Activated CD4-positive, alpha-beta memory T cell treated with anti-CD3 and anti-CD28 coated beads for 36 hours (primary cell): Measurements from ENCODE around the gene MMP7. TPM values are rescaled to one million over a fixed set of nuclear protein-coding genes. Genes with fewer than 3 reads are reported as not detected.

Source experiments
- CTCF ChIA-PET: fragments of 350-600 bp; sonication (Branson Sonifier 250); formaldehyde crosslinking; loops from one replicate; lab custom pipeline; 2021; ENCODE audit warnings: antibody characterized with exemption, inconsistent platforms; lab: Charles Lee
- POLR2A ChIA-PET: fragments of 350-600 bp; sonication (Branson Sonifier 250); formaldehyde crosslinking; loops from one replicate; lab custom pipeline; 2021; ENCODE audit warnings: antibody characterized with exemption; lab: Charles Lee
- DNase-seq: peaks from one replicate; pipeline ENCODE4 v3.0.0-alpha.2; 2020
- H3K27ac Mint-ChIP-seq: one replicate; pipeline ENCODE4 v1.8.0; 2021; ENCODE audit warnings: mixed read lengths
- H3K27me3 Mint-ChIP-seq: one replicate; pipeline ENCODE4 v1.8.0; 2021; ENCODE audit warnings: mixed read lengths
- H3K36me3 Mint-ChIP-seq: one replicate; pipeline ENCODE4 v1.8.0; 2021; ENCODE audit warnings: mixed read lengths
- H3K4me1 Mint-ChIP-seq: one replicate; pipeline ENCODE4 v1.8.0; 2021; ENCODE audit warnings: low read depth, mixed read lengths
- H3K4me3 Mint-ChIP-seq: one replicate; pipeline ENCODE4 v1.8.0; 2021; ENCODE audit warnings: mild to moderate bottlenecking, mixed read lengths
- H3K9me3 Mint-ChIP-seq: one replicate; pipeline ENCODE4 v1.8.0; 2021; ENCODE audit warnings: mixed read lengths
- intact Hi-C: fragments of 100-400 bp; cut with micrococcal nuclease; formaldehyde crosslinking; loops from one replicate; pipeline ENCODE4 v1.15.1; 2023
- total RNA-seq, 2 experiments: library from RNA; stranded (reverse); gene quantifications; one replicate each; pipeline ENCODE4 v1.2.3, GENCODE V29; 2021

MMP7 gene
- total RNA-seq, 2 experiments from 2014 or later, result not detected

DNA sequence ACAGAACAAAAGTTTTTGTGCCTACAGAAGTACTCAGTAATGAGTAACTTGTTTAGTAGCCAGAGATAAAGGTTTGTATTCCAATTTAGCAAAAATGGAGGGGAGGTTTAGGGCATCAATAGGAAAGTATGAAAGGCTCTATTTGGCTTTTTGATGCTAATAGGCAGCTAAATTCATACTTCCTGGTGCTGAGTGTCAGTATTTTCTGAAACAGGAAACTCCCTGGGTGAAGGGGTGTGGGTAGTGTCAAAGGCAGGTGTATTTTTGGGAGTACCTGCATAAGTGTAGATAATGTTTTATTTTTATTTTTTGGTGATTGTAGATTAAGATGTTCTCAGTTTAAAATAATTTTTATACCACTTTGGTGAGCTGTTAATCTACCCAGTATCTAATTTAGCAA lies 29.3 kb upstream of the MMP7 start:
- peaks cover 39% of the 10 kb centered on the region for H3K4me1 Mint-ChIP-seq
- no peaks in the 10 kb centered on the region for H3K9me3 Mint-ChIP-seq
- ChIA-PET POLR2A (no interaction called here), CTCF (interaction anchor here (0.7 kb wide), 1 partner anchor 54 kb away, joined by 3 read pairs; no protein-coding TSS in a partner anchor)
- H3K27ac Mint-ChIP-seq, result no peak overlapping the region
- DNase-seq, result no peak
- H3K27me3 Mint-ChIP-seq, result no peaks in the 10 kb centered on the region
- H3K4me3 Mint-ChIP-seq, result no peak overlapping the region
- intact Hi-C loops, result loop anchor here (5.0 kb wide), 2 partner anchors 143 to 283 kb away; no protein-coding TSS in a partner anchor
- H3K36me3 Mint-ChIP-seq, result no peaks in the 10 kb centered on the region

DNA sequence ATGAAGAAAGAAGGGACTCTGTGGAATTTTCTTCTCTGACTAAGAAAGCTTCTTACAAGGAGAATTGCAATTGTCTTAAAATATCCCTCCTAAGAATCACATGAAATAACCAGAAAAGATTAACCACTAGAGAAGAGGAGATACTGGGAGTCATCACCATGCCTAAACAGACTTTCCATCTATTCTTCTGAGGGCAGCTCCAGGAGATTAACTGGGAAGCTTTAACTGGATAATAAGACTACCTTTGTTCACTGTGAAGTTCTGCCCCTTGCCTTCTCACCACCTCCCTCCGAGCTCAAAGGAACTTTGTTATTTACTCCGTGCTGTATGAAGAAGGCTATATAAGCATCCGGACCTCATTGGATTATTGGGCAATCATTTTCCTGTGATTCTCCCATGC lies 24.5 kb upstream of the MMP7 start:
- no peak overlapping the region for H3K4me3 Mint-ChIP-seq
- peaks cover 8% of the 10 kb centered on the region for H3K4me1 Mint-ChIP-seq
- intact Hi-C loops, result no loop called here
- DNase-seq, result no peak
- POLR2A ChIA-PET, result no interaction called here
- H3K27ac Mint-ChIP-seq, result no peak overlapping the region
- H3K9me3 Mint-ChIP-seq, result no peaks in the 10 kb centered on the region
- peaks cover 3% of the 10 kb centered on the region for H3K27me3 Mint-ChIP-seq
- CTCF ChIA-PET, result interaction anchor here (1.2 kb wide), 1 partner anchor 58 kb away, joined by 3 read pairs; no protein-coding TSS in a partner anchor
- no peaks in the 10 kb centered on the region for H3K36me3 Mint-ChIP-seq

DNA sequence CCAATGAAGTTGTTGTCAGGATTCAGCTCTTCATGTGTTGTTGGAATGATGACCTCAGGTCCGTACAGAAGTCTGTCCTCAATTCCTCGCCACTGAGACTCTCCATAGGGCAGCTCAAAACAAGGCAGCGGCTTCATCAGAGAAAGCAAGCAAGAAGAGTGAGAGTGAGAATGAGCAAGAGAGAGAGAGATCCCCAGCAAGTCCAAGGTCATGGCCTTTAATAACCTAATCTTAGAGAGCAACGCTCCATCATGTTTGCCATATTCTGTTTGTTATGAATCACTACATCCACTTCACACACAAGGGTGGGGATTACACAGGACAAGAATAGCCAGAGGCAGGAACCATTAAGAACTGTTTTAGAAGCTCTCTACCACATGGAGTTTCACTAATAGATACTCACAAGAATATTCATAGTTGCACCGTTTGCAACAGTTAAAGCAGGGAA lies 23.3 kb upstream of the MMP7 start:
- H3K36me3 Mint-ChIP-seq, result no peaks in the 10 kb centered on the region
- ChIA-PET POLR2A (no interaction called here), CTCF (no interaction called here)
- H3K27ac Mint-ChIP-seq, result no peak overlapping the region
- intact Hi-C loops, result no loop called here
- H3K4me3 Mint-ChIP-seq, result no peak overlapping the region
- H3K27me3 Mint-ChIP-seq, result peaks cover 3% of the 10 kb centered on the region
- no peak for DNase-seq
- no peaks in the 10 kb centered on the region for H3K9me3 Mint-ChIP-seq
- no peaks in the 10 kb centered on the region for H3K4me1 Mint-ChIP-seq

DNA sequence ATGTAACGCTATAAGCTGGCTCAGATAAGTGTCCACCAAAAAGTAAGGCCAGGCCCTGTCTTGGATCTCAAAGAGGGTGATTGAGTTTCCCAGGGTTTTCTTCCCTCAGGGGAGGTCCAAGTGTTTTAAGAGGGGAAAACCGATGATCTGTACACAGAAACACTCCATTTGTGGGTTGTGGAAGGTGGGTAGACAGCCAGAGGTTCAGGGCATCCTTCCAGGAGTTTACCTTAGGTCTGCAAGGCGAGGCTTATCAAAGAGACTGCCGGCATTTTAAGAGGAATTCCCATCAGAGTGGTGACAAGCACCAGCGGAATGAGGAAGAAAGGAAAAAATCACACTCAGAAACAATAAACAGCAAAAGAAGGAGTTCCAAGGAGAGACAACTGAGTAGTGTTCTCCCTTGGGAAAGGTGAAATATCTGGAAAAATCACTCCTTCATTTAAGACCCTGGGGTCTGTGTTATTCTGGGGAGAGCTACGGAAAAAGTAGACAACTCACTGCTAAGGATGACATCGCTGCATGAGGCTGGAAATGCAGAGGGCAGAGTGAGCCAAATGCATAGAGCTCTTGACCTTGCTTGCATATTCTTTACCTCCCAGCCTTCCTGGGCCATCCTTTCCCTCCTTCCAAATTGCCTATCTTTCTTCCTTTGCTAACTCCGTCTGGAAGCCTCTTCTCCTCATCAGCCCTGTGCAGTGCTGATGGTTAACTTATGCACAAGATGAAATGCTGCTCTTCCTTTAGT lies 22.1 kb upstream of the MMP7 start:
- no peaks in the 10 kb centered on the region for H3K4me1 Mint-ChIP-seq
- H3K9me3 Mint-ChIP-seq, result no peaks in the 10 kb centered on the region
- intact Hi-C loops, result no loop called here
- peaks cover 3% of the 10 kb centered on the region for H3K27me3 Mint-ChIP-seq
- H3K27ac Mint-ChIP-seq, result no peak overlapping the region
- ChIA-PET POLR2A (no interaction called here), CTCF (interaction anchor here (1.6 to 2.7 kb wide), 2 partner anchors 61 to 114 kb away, joined by 6 to 8 read pairs; no protein-coding TSS in a partner anchor)
- no peak overlapping the region for H3K4me3 Mint-ChIP-seq
- no peak for DNase-seq
- H3K36me3 Mint-ChIP-seq, result no peaks in the 10 kb centered on the region

DNA sequence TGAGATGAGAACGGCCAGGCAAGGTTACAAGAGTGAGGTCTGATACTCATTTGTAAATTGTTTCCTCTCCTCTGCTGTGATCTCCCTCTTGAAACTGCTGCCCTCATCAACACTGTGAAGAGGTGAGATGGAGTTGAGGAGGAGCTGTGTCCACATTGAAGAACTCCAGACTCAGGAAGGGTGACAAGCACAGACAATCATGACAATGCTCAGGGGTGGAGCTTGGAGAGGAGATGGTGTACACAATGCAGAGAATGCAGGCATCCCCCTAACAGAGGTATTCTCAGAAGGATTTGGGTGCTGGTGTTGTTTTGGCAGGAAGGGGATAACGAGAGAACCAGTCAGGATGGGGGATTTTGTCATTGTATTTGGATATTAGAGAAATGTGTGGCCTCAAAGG lies 21.5 kb upstream of the MMP7 start:
- Mint-ChIP-seq H3K4me1 (no peaks in the 10 kb centered on the region), H3K36me3 (no peaks in the 10 kb centered on the region), H3K9me3 (no peaks in the 10 kb centered on the region), H3K27ac (no peak overlapping the region), H3K4me3 (no peak overlapping the region), H3K27me3 (peaks cover 3% of the 10 kb centered on the region)
- intact Hi-C loops, result no loop called here
- ChIA-PET CTCF (interaction anchor here (1.1 to 2.7 kb wide), 3 partner anchors 61 to 210 kb away, joined by 4 to 8 read pairs (median 6); no protein-coding TSS in a partner anchor), POLR2A (no interaction called here)
- no peak for DNase-seq

DNA sequence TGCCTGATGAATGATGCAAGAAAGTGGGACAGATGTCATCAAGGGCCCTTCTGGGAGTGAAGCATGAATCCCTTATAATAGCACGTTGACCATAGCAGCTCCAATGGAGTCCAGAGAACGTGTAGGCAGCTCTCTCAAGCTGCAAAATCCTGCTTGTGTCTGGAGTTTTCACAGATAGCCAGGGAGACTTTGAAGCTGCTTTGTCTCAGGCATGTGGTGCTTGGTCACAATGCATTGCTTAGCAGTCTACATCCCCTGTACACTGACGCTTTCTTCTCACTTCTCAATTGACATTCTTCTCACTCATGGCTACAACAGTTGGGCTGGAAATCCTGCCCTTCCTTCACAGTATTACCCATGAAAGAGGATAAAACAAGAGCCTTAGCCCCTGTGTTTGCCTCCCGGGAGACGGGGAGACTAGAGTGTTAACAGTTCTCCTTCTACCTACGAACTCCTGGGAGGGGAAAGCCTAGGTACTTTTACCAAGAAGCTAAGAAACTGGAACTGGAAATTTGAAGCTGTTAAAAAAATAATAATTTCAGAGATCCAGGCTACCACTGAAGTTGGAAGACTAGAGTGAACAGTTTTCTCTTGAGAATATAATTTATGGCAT lies 20.7 kb upstream of the MMP7 start:
- H3K9me3 Mint-ChIP-seq, result no peaks in the 10 kb centered on the region
- CTCF ChIA-PET, result interaction anchor here (0.6 to 2.7 kb wide), 5 partner anchors 55 to 291 kb away, joined by 3 to 8 read pairs (median 4); no protein-coding TSS in a partner anchor

DNA sequence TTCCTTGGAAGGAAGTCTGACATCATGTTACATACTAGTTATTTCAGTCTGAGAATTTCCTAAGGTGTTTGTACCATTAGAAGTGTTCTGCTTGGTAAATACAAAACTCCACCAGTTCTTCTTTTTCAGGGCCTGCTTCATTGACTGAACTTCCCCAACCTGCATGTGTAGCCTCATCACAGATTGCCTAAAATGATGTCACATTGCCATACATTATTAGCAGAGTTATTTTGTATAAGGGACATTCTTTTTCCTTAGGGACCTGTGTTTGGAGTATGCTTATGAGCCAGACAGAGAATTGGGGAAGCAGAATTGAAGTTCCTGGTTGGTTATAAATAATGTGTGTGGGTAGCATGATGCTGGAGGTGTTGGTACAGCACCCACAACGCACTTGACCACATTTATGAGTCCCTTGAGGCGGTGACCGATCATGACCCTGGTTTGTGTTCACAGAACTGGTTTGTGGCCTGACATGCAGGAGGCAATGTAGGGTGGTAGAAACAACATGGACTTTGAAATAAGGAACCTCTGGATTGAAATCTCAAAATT lies 16.4 kb upstream of the MMP7 start:
- no peak for DNase-seq
- Mint-ChIP-seq H3K27ac (no peak overlapping the region), H3K4me1 (no peaks in the 10 kb centered on the region), H3K27me3 (peaks cover 2% of the 10 kb centered on the region), H3K4me3 (no peak overlapping the region), H3K9me3 (no peaks in the 10 kb centered on the region), H3K36me3 (no peaks in the 10 kb centered on the region)
- ChIA-PET POLR2A (no interaction called here), CTCF (no interaction called here)
- intact Hi-C loops, result no loop called here

More for the DNA sequence above, 20.7 kb upstream of the MMP7 start:
- H3K4me3 Mint-ChIP-seq, result no peak overlapping the region
- H3K36me3 Mint-ChIP-seq, result no peaks in the 10 kb centered on the region
- H3K27ac Mint-ChIP-seq, result no peak overlapping the region
- DNase-seq, result no peak
- H3K4me1 Mint-ChIP-seq, result no peaks in the 10 kb centered on the region
- H3K27me3 Mint-ChIP-seq, result peaks cover 3% of the 10 kb centered on the region
- POLR2A ChIA-PET, result no interaction called here
- intact Hi-C loops, result no loop called here

DNA sequence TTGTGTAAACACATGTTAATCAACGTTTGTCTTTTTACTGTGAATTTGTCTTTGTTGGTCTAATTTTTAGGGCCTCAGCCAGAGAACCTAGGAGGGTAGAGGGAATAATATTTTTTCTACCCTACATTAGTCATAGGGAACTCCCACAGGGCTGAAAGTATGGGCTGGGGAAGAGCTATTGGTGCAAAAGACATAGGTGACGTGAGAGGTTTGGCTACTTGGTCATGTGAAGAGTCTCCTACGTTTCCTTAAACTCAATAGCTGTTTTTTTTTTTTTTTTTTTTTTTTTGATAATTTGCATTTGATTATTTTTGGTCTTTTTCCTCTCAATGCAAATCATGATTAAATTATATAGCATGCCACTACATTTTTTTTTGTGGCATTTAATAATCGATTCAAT lies 15.9 kb upstream of the MMP7 start:
- no peaks in the 10 kb centered on the region for H3K9me3 Mint-ChIP-seq
- H3K36me3 Mint-ChIP-seq, result no peaks in the 10 kb centered on the region
- H3K4me3 Mint-ChIP-seq, result no peak overlapping the region
- ChIA-PET CTCF (no interaction called here), POLR2A (no interaction called here)
- no peak overlapping the region for H3K27ac Mint-ChIP-seq
- DNase-seq, result no peak
- peaks cover 1% of the 10 kb centered on the region for H3K27me3 Mint-ChIP-seq
- H3K4me1 Mint-ChIP-seq, result no peaks in the 10 kb centered on the region
- intact Hi-C loops, result no loop called here

DNA sequence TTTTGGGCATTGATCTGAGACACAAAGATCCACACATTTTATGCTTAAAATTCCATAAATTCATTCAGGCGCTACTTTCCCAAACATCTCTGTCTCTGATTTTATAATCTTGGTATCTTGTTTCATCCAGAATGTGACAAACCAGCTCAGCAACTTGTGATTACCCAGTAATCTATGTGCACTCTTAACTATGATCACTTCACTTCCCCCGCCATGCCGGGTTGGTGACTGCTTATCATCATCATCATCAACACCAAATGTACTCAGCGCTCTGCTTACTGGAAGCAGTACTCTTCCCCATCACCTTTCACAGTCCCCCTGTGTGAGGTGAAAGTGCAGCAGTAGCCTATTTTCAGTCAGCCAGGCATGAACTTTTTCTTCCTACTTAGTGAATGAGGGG lies 15.2 kb upstream of the MMP7 start:
- POLR2A ChIA-PET, result no interaction called here
- no peak overlapping the region for H3K4me3 Mint-ChIP-seq
- no peaks in the 10 kb centered on the region for H3K36me3 Mint-ChIP-seq
- H3K9me3 Mint-ChIP-seq, result no peaks in the 10 kb centered on the region
- CTCF ChIA-PET, result no interaction called here
- DNase-seq, result no peak
- intact Hi-C loops, result no loop called here
- no peak overlapping the region for H3K27ac Mint-ChIP-seq
- no peaks in the 10 kb centered on the region for H3K4me1 Mint-ChIP-seq
- no peaks in the 10 kb centered on the region for H3K27me3 Mint-ChIP-seq

DNA sequence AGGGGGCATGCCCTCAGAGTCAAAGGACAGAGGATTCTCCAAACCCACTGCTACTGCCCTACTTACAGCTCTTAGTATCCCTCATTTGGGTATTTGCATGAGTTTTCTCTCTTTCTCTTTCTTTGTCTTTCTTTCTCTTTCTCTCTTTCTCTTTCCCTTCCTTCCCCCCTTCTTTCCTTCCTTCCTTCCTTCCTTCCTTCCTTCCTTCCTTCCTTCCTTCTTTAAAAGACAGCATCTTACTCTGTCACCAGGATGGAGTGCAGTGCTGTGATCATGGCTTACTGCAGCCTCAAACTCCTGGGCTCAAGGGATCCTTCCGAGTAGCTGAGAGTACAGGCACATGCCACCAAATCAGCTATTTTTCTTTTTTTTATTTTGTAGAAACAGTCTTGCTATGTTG lies 14.0 kb upstream of the MMP7 start:
- H3K4me1 Mint-ChIP-seq, result no peaks in the 10 kb centered on the region
- intact Hi-C loops, result no loop called here
- ChIA-PET CTCF (no interaction called here), POLR2A (no interaction called here)
- H3K4me3 Mint-ChIP-seq, result no peak overlapping the region
- no peak overlapping the region for H3K27ac Mint-ChIP-seq
- no peaks in the 10 kb centered on the region for H3K27me3 Mint-ChIP-seq
- H3K9me3 Mint-ChIP-seq, result no peaks in the 10 kb centered on the region
- no peak for DNase-seq
- H3K36me3 Mint-ChIP-seq, result no peaks in the 10 kb centered on the region

DNA sequence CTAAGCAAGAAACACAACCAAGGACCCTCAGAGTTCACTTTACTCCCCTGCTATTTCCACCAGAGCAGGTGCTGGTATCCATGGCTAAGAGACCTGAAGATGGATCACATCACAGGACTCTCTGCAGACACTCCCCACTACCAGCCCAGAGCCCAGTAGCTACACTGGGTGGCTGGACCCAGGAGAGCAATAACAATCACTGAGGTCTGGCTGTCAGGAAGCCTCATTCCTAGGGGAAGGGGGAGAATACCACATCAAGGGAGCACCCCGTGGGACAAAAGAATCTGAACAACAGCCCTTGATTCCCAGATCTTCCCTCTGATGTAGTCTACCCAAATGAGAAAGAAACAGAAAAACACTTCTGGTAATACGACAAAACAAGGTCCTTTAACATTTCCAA lies 9.0 kb upstream of the MMP7 start:
- no peaks in the 10 kb centered on the region for H3K9me3 Mint-ChIP-seq
- no peak overlapping the region for H3K27ac Mint-ChIP-seq
- H3K4me3 Mint-ChIP-seq, result no peak overlapping the region
- H3K27me3 Mint-ChIP-seq, result peaks cover 8% of the 10 kb centered on the region
- no peaks in the 10 kb centered on the region for H3K4me1 Mint-ChIP-seq
- POLR2A ChIA-PET, result no interaction called here
- CTCF ChIA-PET, result interaction anchor here (0.9 to 1.6 kb wide), 2 partner anchors 43 to 73 kb away, joined by 4 to 5 read pairs; no protein-coding TSS in a partner anchor
- no peak for DNase-seq
- no peaks in the 10 kb centered on the region for H3K36me3 Mint-ChIP-seq
- intact Hi-C loops, result no loop called here

DNA sequence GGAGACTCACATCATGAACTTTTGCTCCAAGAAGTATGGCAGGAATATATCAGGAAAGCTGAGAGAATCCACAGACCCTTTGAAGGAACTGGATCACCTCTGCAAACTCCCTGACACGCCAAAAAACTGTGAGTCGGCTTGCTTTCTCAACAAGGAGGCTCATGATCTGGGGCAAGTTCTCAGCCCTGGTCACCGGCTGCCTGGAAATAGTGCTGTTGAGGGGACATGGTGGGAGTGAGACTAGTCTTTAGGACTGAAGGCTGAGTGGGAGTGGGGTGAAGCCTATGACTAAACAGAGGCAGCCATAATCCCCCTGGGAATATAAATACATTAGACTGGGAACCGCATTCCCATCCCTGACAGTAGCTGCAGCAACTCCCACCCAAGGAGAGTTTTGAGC lies 8.4 kb upstream of the MMP7 start:
- ChIA-PET POLR2A (no interaction called here), CTCF (interaction anchor here (1.6 to 1.8 kb wide), 2 partner anchors 74 to 127 kb away, joined by 5 read pairs; no protein-coding TSS in a partner anchor)
- Mint-ChIP-seq H3K27ac (no peak overlapping the region), H3K4me1 (no peaks in the 10 kb centered on the region), H3K27me3 (peaks cover 12% of the 10 kb centered on the region), H3K9me3 (no peaks in the 10 kb centered on the region), H3K4me3 (no peak overlapping the region), H3K36me3 (no peaks in the 10 kb centered on the region)
- intact Hi-C loops, result no loop called here
- DNase-seq, result no peak
